Liver (tissue), 9 donors: ENCODE data around the gene STK11IP. TPM values are rescaled to one million over a fixed set of nuclear protein-coding genes. Genes with fewer than 3 reads are reported as not detected.
A peak's percentile ranks its signal among the peaks of the same experiment; 100 is the strongest.

Source experiments
- DNase-seq: peaks from one replicate; pipeline ENCODE4 v3.0.0-alpha.2; 2017; ENCODE audit warnings: low spot score
- H3K27ac ChIP-seq, 2 donors: one replicate each; pipeline ENCODE4 v1.7.0; 2013; ENCODE audit warnings: inconsistent platforms in 2 of 2, low read length in 2 of 2, control low read depth in 1 of 2, low read depth in 1 of 2, mild to moderate bottlenecking in 1 of 2
- H3K27me3 ChIP-seq, 4 donors: one replicate each; pipeline versions ENCODE4 v1.6.1 to v1.7.0; 2013; ENCODE audit warnings: low read length in 3 of 4, inconsistent platforms in 1 of 4, mild to moderate bottlenecking in 1 of 4, moderate library complexity in 1 of 4; ENCODE audit not compliant: control insufficient read depth in 4 of 4, insufficient read depth in 4 of 4
- H3K36me3 ChIP-seq, 4 donors: one replicate each; pipeline versions ENCODE4 v1.6.1 to v1.7.0; 2013; ENCODE audit warnings: low read length in 3 of 4, mild to moderate bottlenecking in 3 of 4, low read depth in 1 of 4, moderate library complexity in 1 of 4; ENCODE audit not compliant: control insufficient read depth in 4 of 4, insufficient read depth in 3 of 4
- H3K4me1 ChIP-seq, 4 donors: one replicate each; pipeline versions ENCODE4 v1.6.1 to v1.7.0; 2013; ENCODE audit warnings: low read length in 3 of 4, mild to moderate bottlenecking in 3 of 4, moderate library complexity in 1 of 4; ENCODE audit not compliant: control insufficient read depth in 4 of 4, insufficient read depth in 4 of 4
- H3K4me3 ChIP-seq, 3 donors: one replicate each; pipeline versions ENCODE4 v1.6.1 to v1.7.0; 2013; ENCODE audit warnings: low read length in 3 of 3, control low read depth in 1 of 3, low read depth in 1 of 3, mild to moderate bottlenecking in 1 of 3
- H3K9ac ChIP-seq, 2 donors: one replicate each; pipeline ENCODE4 v1.7.0; 2013; ENCODE audit warnings: low read length in 2 of 2, mild to moderate bottlenecking in 2 of 2, moderate library complexity in 2 of 2, control low read depth in 1 of 2, low read depth in 1 of 2
- H3K9me3 ChIP-seq, 4 donors: one replicate each; pipeline versions ENCODE4 v1.6.1 to v1.7.0; 2013; ENCODE audit warnings: low read length in 3 of 4; ENCODE audit not compliant: control insufficient read depth in 4 of 4
- ATF3 ChIP-seq: IDR thresholded peaks from 2 replicates; pipeline ENCODE4 v1.6.1; 2016; ENCODE audit warnings: antibody characterized with exemption
- CTCF ChIP-seq: fragments of 150-350 bp; IDR thresholded peaks from 2 replicates; pipeline ENCODE4 v1.5.1; 2017; ENCODE audit warnings: improper control_type of control experiment, low read depth, low read length; ENCODE audit not compliant: missing input control
- EGR1 ChIP-seq, 2 donors: IDR thresholded peaks; 2 replicates each; pipeline ENCODE4 v1.6.1; 2016 to 2018; ENCODE audit warnings: antibody characterized with exemption in 2 of 2, low read depth in 2 of 2
- FOXA1 ChIP-seq: IDR thresholded peaks from 2 replicates; pipeline ENCODE4 v1.6.1; 2016; ENCODE audit warnings: antibody characterized with exemption
- FOXA2 ChIP-seq: IDR thresholded peaks from 2 replicates; pipeline ENCODE4 v1.6.1; 2016; ENCODE audit warnings: antibody characterized with exemption
- HNF4A ChIP-seq, 2 donors: conservative IDR thresholded peaks; 2 replicates each; pipeline ENCODE4 v1.6.1; 2016; ENCODE audit warnings: antibody characterized with exemption in 2 of 2, mild to moderate bottlenecking in 2 of 2
- JUND ChIP-seq, 2 donors: IDR thresholded peaks; 2 replicates each; pipeline ENCODE4 v1.6.1; 2016; ENCODE audit warnings: antibody characterized with exemption in 2 of 2
- MAX ChIP-seq: IDR thresholded peaks from 2 replicates; pipeline ENCODE4 v1.6.1; 2016; ENCODE audit warnings: antibody characterized with exemption
- NR2F2 ChIP-seq: IDR thresholded peaks from 2 replicates; pipeline ENCODE4 v1.6.1; 2016; ENCODE audit warnings: antibody characterized with exemption
- RAD21 ChIP-seq, 2 donors: IDR thresholded peaks; 2 replicates each; pipeline ENCODE4 v1.6.1; 2016; ENCODE audit warnings: antibody characterized with exemption in 2 of 2, mild to moderate bottlenecking in 2 of 2
- REST ChIP-seq: IDR thresholded peaks from 2 replicates; pipeline ENCODE4 v1.6.1; 2016; ENCODE audit warnings: antibody characterized with exemption, mild to moderate bottlenecking
- RXRA ChIP-seq, 2 donors: IDR thresholded peaks; 2 replicates each; pipeline ENCODE4 v1.6.1; 2017 to 2018; ENCODE audit warnings: antibody characterized with exemption in 2 of 2, mild to moderate bottlenecking in 1 of 2
- TAF1 ChIP-seq: conservative IDR thresholded peaks from 2 replicates; pipeline ENCODE4 v1.6.1; 2016; ENCODE audit warnings: antibody characterized with exemption, mild to moderate bottlenecking
- ZBTB33 ChIP-seq: IDR thresholded peaks from 2 replicates; pipeline ENCODE4 v1.6.1; 2016; ENCODE audit warnings: antibody characterized with exemption
- WGBS: extraction: QIAGEN DNeasy Blood & Tissue Kit; methylation state at CpG from one replicate; pipeline ENCODE4 v1.1.7; 2013; 5-methylcytosine and 5-hydroxymethylcytosine counted together
- polyA plus RNA-seq, 2 donors: library from polyadenylated mRNA; stranded (reverse) in 1 of 2; unstranded in 1 of 2; fragments of 200-250 nt in 1 of 2; fragments of >200 nt in 1 of 2; fragmentation: Nextera tagmentation in 1 of 2; extraction: Ambion mirVana in 1 of 2; gene quantifications; one replicate each; pipeline versions ENCODE4 v1.2.1 to v1.2.3, GENCODE V29; 2013 to 2015
- total RNA-seq, 2 donors: library from RNA; depleted of rRNA; stranded (reverse); fragments of >200 nt; gene quantifications; one replicate each; pipeline ENCODE4 v1.2.3, GENCODE V29; 2014
- donor health status: healthy.
- donor health status: healthy.
- donor health status: healthy.
- donor health status: healthy.
- donor health status: healthy.

The STK11IP gene
- total and polyA plus RNA-seq, 4 donors, result 2.9 to 8.4 (median 6.4) TPM

GRCh38 chr2:219570194-219570923 lies 27.3 kb upstream of the STK11IP start:
- peaks cover 0 to 6% (median 1%) of the 10 kb centered on the region in 4 donors for H3K36me3 ChIP-seq
- WGBS, result 24% methylated on average over 95 of the region's 95 CpGs
- H3K9me3 ChIP-seq, result no peaks in the 10 kb centered on the region
- H3K27me3 ChIP-seq, result no peaks in the 10 kb centered on the region
- peak overlapping the region in 1 of 2 donors; percentile 33 for H3K27ac ChIP-seq
- H3K4me3 ChIP-seq, result peak overlapping the region; percentile 57 to 81 (median 65)
- TF ChIP-seq FOXA1 (no peak), MAX (no peak), RXRA (IDR thresholded peaks at IDR 0.05) (no peak), RAD21 (IDR thresholded peaks at IDR 0.05) (no peak), ZBTB33 (no peak), CTCF (no peak), NR2F2 (no peak), JUND (IDR thresholded peaks at IDR 0.05) (no peak), REST (no peak), EGR1 (IDR thresholded peaks at IDR 0.05; ENCODE audit: low read depth in 2 of 2) (no peak), HNF4A (conservative IDR thresholded peaks at IDR 0.05) (no peak)
- peak overlapping the region in 1 of 2 donors; percentile 37 for H3K9ac ChIP-seq
- no peak for DNase-seq
- peaks cover 4 to 15% (median 6%) of the 10 kb centered on the region in 4 donors for H3K4me1 ChIP-seq

GRCh38 chr2:219570924-219571310 lies 26.7 kb upstream of the STK11IP start:
- Histone ChIP-seq H3K4me3 (peak overlapping the region; percentile 57 to 81 (median 65)), H3K36me3 (peaks cover 0 to 6% (median 1%) of the 10 kb centered on the region in 4 donors), H3K27me3 (no peaks in the 10 kb centered on the region), H3K9me3 (no peaks in the 10 kb centered on the region), H3K27ac (peak overlapping the region in 1 of 2 donors; percentile 33), H3K4me1 (peaks cover 4 to 15% (median 6%) of the 10 kb centered on the region in 4 donors), H3K9ac (peak overlapping the region in 1 of 2 donors; percentile 37)
- no peak for DNase-seq
- WGBS, result 1% methylated on average over 55 of the region's 55 CpGs
- no peak for TF ChIP-seq CTCF
- TF ChIP-seq TAF1, result no peak
- TF ChIP-seq MAX, result no peak
- no peak for TF ChIP-seq ATF3
- TF ChIP-seq FOXA1, result no peak
- no peak for TF ChIP-seq JUND (IDR thresholded peaks at IDR 0.05)
- no peak for TF ChIP-seq RXRA (IDR thresholded peaks at IDR 0.05)
- TF ChIP-seq FOXA2, result no peak
